ENCODE results near the gene DLEC1. TPM values are rescaled to one million over a fixed set of nuclear protein-coding genes. Genes with fewer than 3 reads are reported as not detected.

Gene DLEC1
- total and polyA plus RNA-seq, 9 of the 15 experiments (the other 6 are each of a cell fraction or from before 2014, with no cell fraction given) = 0.07 to 0.08 TPM; not detected in 7

GRCh38 chr3:37993820-37994638, 45.0 kb upstream of the DLEC1 start (continued):
- TF ChIP-seq ZBTB40 (IDR thresholded peaks at IDR 0.05) = peak; percentile 94
- TF ChIP-seq ZBTB40 (CRISPR knock-in tag; IDR thresholded peaks at IDR 0.05) = no peak
- TF ChIP-seq RBFOX2 (IDR thresholded peaks at IDR 0.05; ENCODE audit: low read depth, low read length) = peak; percentile 100
- no peak for TF ChIP-seq HSF4 (CRISPR knock-in tag; IDR thresholded peaks at IDR 0.05; ENCODE audit: borderline replicate concordance)
- TF ChIP-seq SRF (CRISPR knock-in tag; IDR thresholded peaks at IDR 0.05) = peak in 1 of 2 experiments; percentile 33; a peak in 2 of 4 replicates
- TF ChIP-seq BMI1 (IDR thresholded peaks at IDR 0.05; ENCODE audit: low read length) = no peak
- no peak for TF ChIP-seq USF2 (CRISPR knock-in tag; IDR thresholded peaks at IDR 0.05)
- TF ChIP-seq ZNF445 (CRISPR knock-in tag; IDR thresholded peaks at IDR 0.05; ENCODE audit: low read depth) = no peak
- no peak for TF ChIP-seq E2F1 (CRISPR knock-in tag; IDR thresholded peaks at IDR 0.05)
- peak; percentile 72 for TF ChIP-seq ZBTB17 (CRISPR knock-in tag; IDR thresholded peaks at IDR 0.05)
- no peak for TF ChIP-seq CBX8 (IDR thresholded peaks at IDR 0.05; ENCODE audit: borderline replicate concordance, extremely low read depth, low read depth, low read length, poor library complexity, severe bottlenecking)
- TF ChIP-seq TAF15 (IDR thresholded peaks at IDR 0.05; ENCODE audit: low read depth, low read length) = no peak
- no peak for TF ChIP-seq SMC3 (conservative IDR thresholded peaks at IDR 0.05; ENCODE audit: insufficient read depth, low read depth, low read length)
- TF ChIP-seq ZNF444 (CRISPR knock-in tag; IDR thresholded peaks at IDR 0.05) = no peak
